WERI-Rb-1 (cell line): Measurements from ENCODE around the gene THTPA.

Experiments
- DNase-seq: peaks from one replicate; pipeline ENCODE4 v3.0.0-alpha.2; 2020
- H3K27ac ChIP-seq: fragments of 250-450 bp; sonication (Bioruptor Pico); 2 replicates; pipeline ENCODE4 v1.5.1; 2020; ENCODE audit warnings: mild to moderate bottlenecking, moderate library complexity
- H3K27me3 ChIP-seq: fragments of 250-450 bp; sonication (Bioruptor Pico); 2 replicates; pipeline ENCODE4 v1.5.1; 2021; ENCODE audit warnings: mild to moderate bottlenecking, low read depth, moderate library complexity; ENCODE audit not compliant: insufficient read depth, severe bottlenecking
- H3K36me3 ChIP-seq: fragments of 250-450 bp; sonication (Bioruptor Pico); 2 replicates; pipeline ENCODE4 v1.5.1; 2020; ENCODE audit warnings: mild to moderate bottlenecking, moderate library complexity
- H3K4me3 ChIP-seq: 2 replicates; pipeline ENCODE4 v1.5.1; 2011; ENCODE audit warnings: low read depth, mild to moderate bottlenecking, control low read depth, low read length
- H3K9me3 ChIP-seq: fragments of 250-450 bp; sonication (Bioruptor Pico); 2 replicates; pipeline ENCODE4 v1.5.1; 2021; ENCODE audit warnings: mild to moderate bottlenecking, moderate library complexity; ENCODE audit not compliant: severe bottlenecking
- CTCF ChIP-seq: IDR thresholded peaks from 2 replicates; pipeline ENCODE4 v1.5.1; 2011; ENCODE audit warnings: low read depth, mild to moderate bottlenecking, control low read depth, inconsistent platforms, low read length

Gene THTPA

GRCh38 chr14:23573384-23574015 is 17.4 kb downstream of the THTPA start:
- H3K4me3 ChIP-seq = no peak overlapping the region
- H3K27me3 ChIP-seq = peaks cover 5% of the 10 kb centered on the region
- H3K27ac ChIP-seq = no peak overlapping the region
- H3K36me3 ChIP-seq = no peaks in the 10 kb centered on the region
- H3K9me3 ChIP-seq = no peaks in the 10 kb centered on the region
- no peak for TF ChIP-seq CTCF
- DNase-seq = no peak

- peak overlapping the region; percentile 63 for H3K4me3 ChIP-seq
- no peaks in the 10 kb centered on the region for H3K9me3 ChIP-seq
- no peak overlapping the region for H3K27ac ChIP-seq
- no peak for DNase-seq
- no peak for TF ChIP-seq CTCF
- H3K27me3 ChIP-seq = peaks cover 5% of the 10 kb centered on the region
- H3K36me3 ChIP-seq = no peaks in the 10 kb centered on the region
These were observed 21.1 kb downstream of the THTPA start for GRCh38 chr14:23577004-23577681.

- Histone ChIP-seq H3K9me3 (no peaks in the 10 kb centered on the region), H3K27ac (no peak overlapping the region), H3K27me3 (peaks cover 5% of the 10 kb centered on the region), H3K36me3 (no peaks in the 10 kb centered on the region), H3K4me3 (peak overlapping the region; percentile 63)
- DNase-seq = no peak
- TF ChIP-seq CTCF = no peak
These were observed 21.8 kb downstream of the THTPA start for GRCh38 chr14:23577710-23578392.

GRCh38 chr14:23578560-23579310 is 22.7 kb downstream of the THTPA start, which contains the start of gene JPH4:
JPH4 (minus strand) TSS chr14:23578790; CDS start chr14:23577453, 1,337 bp downstream.
- no peak for TF ChIP-seq CTCF
- H3K27ac ChIP-seq = no peak within 1 kb of the TSS
- no peaks in the 10 kb centered on the region for H3K9me3 ChIP-seq
- peak; percentile 51 for DNase-seq
- no peaks in the 10 kb centered on the region for H3K36me3 ChIP-seq
- peak within 1 kb of the TSS; percentile 63 for H3K4me3 ChIP-seq
- peaks cover 5% of the 10 kb centered on the region for H3K27me3 ChIP-seq

- no peak for DNase-seq
- Histone ChIP-seq H3K9me3 (no peaks in the 10 kb centered on the region), H3K36me3 (no peaks in the 10 kb centered on the region), H3K4me3 (no peak overlapping the region), H3K27me3 (peaks cover 5% of the 10 kb centered on the region), H3K27ac (no peak overlapping the region)
- no peak for TF ChIP-seq CTCF
These were observed 23.2 kb downstream of the THTPA start for GRCh38 chr14:23579311-23579630.
